HepG2 (cell line): Measurements from ENCODE around the gene BEST2. TPM values are rescaled to one million over a fixed set of nuclear protein-coding genes. Genes with fewer than 3 reads are reported as not detected.

Experiments
- ATAC-seq: fragments of 200-7000 bp; cut with Tn5 transposase; 3 replicates; pipeline ENCODE4 v1.9.1; 2020; ENCODE audit warnings: mild to moderate bottlenecking, moderate library complexity
- BruUV-seq: library from RNA; stranded (reverse); fragments of 400-500 nt; replicated peaks from 2 replicates; lab custom pipeline; 2021; lab: Mats Ljungman, UMichigan
- CTCF ChIA-PET: fragments of 300-600 bp; formaldehyde crosslinking; extraction: SDS; loops from one replicate; lab custom pipeline; 2021; ENCODE audit warnings: low total read pairs, inconsistent platforms, low intra/inter-chr PET ratio; lab: Yijun Ruan, JAX
- POLR2A ChIA-PET: fragments of 350-600 bp; sonication (Branson Sonifier 250); formaldehyde crosslinking; loops from one replicate; lab custom pipeline; 2020; ENCODE audit warnings: antibody characterized with exemption, inconsistent platforms; lab: Yijun Ruan, JAX
- DNase-seq: peaks from one replicate; pipeline ENCODE4 v3.0.0-alpha.2; 2015; ENCODE audit warnings: low spot score
- FAIRE-seq: peaks from 3 replicates; lab custom pipeline; 2011; peaks lifted over from hg19 to GRCh38; lab: Jason Lieb, UNC
- H2AFZ ChIP-seq: one replicate; pipeline ENCODE4 v1.6.1; 2011; ENCODE audit warnings: low read length, inconsistent platforms
- H3K27ac ChIP-seq: fragments of 300-600 bp; 3 replicates; pipeline ENCODE4 v1.8.0; 2011; ENCODE audit warnings: mixed run types, mild to moderate bottlenecking, mixed read lengths, low read length, inconsistent platforms; ENCODE audit not compliant: insufficient read depth; ENCODE audit errors: extremely low read length
- H3K27me3 ChIP-seq, 2 experiments: fragments of 200-600 bp in 1 of 2; 2 replicates in 1 of 2; 3 replicates in 1 of 2; pipeline versions ENCODE4 v1.6.0 to v1.8.0; 2011; ENCODE audit warnings: low read length in 2 of 2, mild to moderate bottlenecking in 2 of 2, moderate library complexity in 2 of 2, inconsistent platforms in 1 of 2; ENCODE audit not compliant: insufficient read depth in 2 of 2, control insufficient read depth in 1 of 2
- H3K36me3 ChIP-seq, 2 experiments: fragments of 200-600 bp in 1 of 2; replicated peaks in 1 of 2; 2 replicates in 1 of 2; 3 replicates in 1 of 2; pipeline versions ENCODE4 v1.5.1 to v1.8.0; 2011; ENCODE audit warnings: low read length in 2 of 2, inconsistent platforms in 1 of 2; ENCODE audit not compliant: insufficient read depth in 2 of 2, control insufficient read depth in 1 of 2
- H3K4me1 ChIP-seq: 2 replicates; pipeline ENCODE4 v1.5.1; 2012; ENCODE audit warnings: low read length, inconsistent platforms; ENCODE audit not compliant: insufficient read depth
- H3K4me2 ChIP-seq: 2 replicates; pipeline ENCODE4 v1.6.0; 2011; ENCODE audit warnings: low read depth, low read length, inconsistent platforms
- H3K4me3 ChIP-seq, 3 experiments: fragments of 200-600 bp in 1 of 3; sonication (generic), shearing (Covaris generic) in 1 of 3; replicated peaks in 1 of 3; 2 replicates each; pipeline ENCODE4 v1.5.1; 2011 to 2016; ENCODE audit warnings: low read length in 3 of 3, inconsistent platforms in 2 of 3, low read depth in 2 of 3, mild to moderate bottlenecking in 2 of 3, control low read depth in 1 of 3, mixed read lengths in 1 of 3; ENCODE audit not compliant: insufficient read depth in 1 of 3
- H3K79me2 ChIP-seq: one replicate; pipeline ENCODE4 v1.6.1; 2011; ENCODE audit warnings: low read length, inconsistent platforms; ENCODE audit not compliant: insufficient read depth
- H3K9ac ChIP-seq: 2 replicates; pipeline ENCODE4 v1.6.0; 2011; ENCODE audit warnings: mild to moderate bottlenecking, low read depth, low read length, inconsistent platforms; ENCODE audit not compliant: insufficient read depth
- H3K9me3 ChIP-seq: 2 replicates; pipeline ENCODE4 v1.5.1; 2012; ENCODE audit warnings: mild to moderate bottlenecking, low read length
- H4K20me1 ChIP-seq: 2 replicates; pipeline ENCODE4 v1.6.0; 2011; ENCODE audit warnings: inconsistent platforms, mild to moderate bottlenecking, low read length, moderate library complexity; ENCODE audit not compliant: insufficient read depth
- ARNT2 ChIP-seq: sonication (generic); formaldehyde crosslinking; IDR thresholded peaks from 2 replicates; pipeline ENCODE4 v1.8.0; 2022; ENCODE audit warnings: mild to moderate bottlenecking, low read depth, missing genetic modification reagents, moderate library complexity
- EEA1 ChIP-seq: sonication (generic); formaldehyde crosslinking; IDR thresholded peaks from 2 replicates; pipeline ENCODE4 v1.5.1; 2020; ENCODE audit warnings: mild to moderate bottlenecking, missing genetic modification reagents, borderline replicate concordance
- HHEX ChIP-seq: IDR thresholded peaks from 2 replicates; pipeline ENCODE4 v1.6.1; 2016; ENCODE audit warnings: control low read depth
- HNRNPL ChIP-seq: fragments of 200-400 bp; formaldehyde crosslinking; IDR thresholded peaks from 2 replicates; pipeline ENCODE4 v1.6.1; 2017; ENCODE audit warnings: mild to moderate bottlenecking, low read depth, low read length
- KLF15 ChIP-seq: sonication (generic); formaldehyde crosslinking; IDR thresholded peaks from 2 replicates; pipeline ENCODE4 v1.8.1; 2023; ENCODE audit warnings: borderline replicate concordance, mild to moderate bottlenecking, inconsistent platforms, missing genetic modification reagents, mixed read lengths
- KMT2B ChIP-seq: IDR thresholded peaks from 2 replicates; pipeline ENCODE4 v1.6.1; 2016; ENCODE audit warnings: missing genetic modification reagents, missing compliant biosample characterization
- MED8 ChIP-seq: sonication (generic); formaldehyde crosslinking; IDR thresholded peaks from 2 replicates; pipeline ENCODE4 v1.8.1; 2023; ENCODE audit warnings: mild to moderate bottlenecking, missing genetic modification reagents; ENCODE audit not compliant: insufficient replicate concordance
- MYC ChIP-seq: sonication (generic); formaldehyde crosslinking; IDR thresholded peaks from 2 replicates; pipeline ENCODE4 v1.9.0; 2021; ENCODE audit warnings: missing genetic modification reagents, borderline replicate concordance
- NAIF1 ChIP-seq: sonication (generic); formaldehyde crosslinking; IDR thresholded peaks from 2 replicates; pipeline ENCODE4 v1.5.0; 2020; ENCODE audit warnings: mild to moderate bottlenecking, missing genetic modification reagents, borderline replicate concordance
- NFE2 ChIP-seq: sonication (generic); formaldehyde crosslinking; IDR thresholded peaks from 2 replicates; pipeline ENCODE4 v1.4.0; 2020; ENCODE audit warnings: missing genetic modification reagents
- NFE2L2 ChIP-seq: fragments of 150-350 bp; IDR thresholded peaks from 2 replicates; pipeline ENCODE4 v1.6.1; 2014; ENCODE audit warnings: low read length
- NFYB ChIP-seq: sonication (generic); formaldehyde crosslinking; IDR thresholded peaks from 2 replicates; pipeline ENCODE4 v1.4.0; 2020; ENCODE audit warnings: missing genetic modification reagents
- SALL2 ChIP-seq: sonication (generic); formaldehyde crosslinking; IDR thresholded peaks from 2 replicates; pipeline ENCODE4 v1.8.1; 2023; ENCODE audit warnings: mild to moderate bottlenecking, missing genetic modification reagents, inconsistent platforms
- SP2 ChIP-seq: sonication (generic); formaldehyde crosslinking; IDR thresholded peaks from 2 replicates; pipeline ENCODE4 v1.5.1; 2020; ENCODE audit warnings: mild to moderate bottlenecking, missing genetic modification reagents
- SYNCRIP ChIP-seq: fragments of 200-400 bp; formaldehyde crosslinking; IDR thresholded peaks from 2 replicates; pipeline ENCODE4 v1.6.1; 2018; ENCODE audit warnings: mild to moderate bottlenecking, low read depth, low read length; ENCODE audit not compliant: insufficient read depth
- ZBTB21 ChIP-seq: sonication (generic); formaldehyde crosslinking; IDR thresholded peaks from 2 replicates; pipeline ENCODE4 v1.4.0; 2020; ENCODE audit warnings: missing genetic modification reagents
- ZBTB38 ChIP-seq: sonication (generic); formaldehyde crosslinking; IDR thresholded peaks from 2 replicates; pipeline ENCODE4 v1.5.1; 2020; ENCODE audit warnings: mild to moderate bottlenecking, missing genetic modification reagents
- ZBTB49 ChIP-seq: sonication (generic); formaldehyde crosslinking; IDR thresholded peaks from 2 replicates; pipeline ENCODE4 v1.4.0; 2020; ENCODE audit warnings: missing genetic modification reagents, borderline replicate concordance
- ZFP36L2 ChIP-seq: sonication (generic); formaldehyde crosslinking; IDR thresholded peaks from 2 replicates; pipeline ENCODE4 v1.4.0; 2020; ENCODE audit warnings: missing genetic modification reagents
- ZFP90 ChIP-seq: sonication (generic); formaldehyde crosslinking; IDR thresholded peaks from 2 replicates; pipeline ENCODE4 v1.8.0; 2022; ENCODE audit warnings: missing genetic modification reagents, mild to moderate bottlenecking, inconsistent platforms, borderline replicate concordance
- ZNF335 ChIP-seq: sonication (generic); formaldehyde crosslinking; IDR thresholded peaks from 2 replicates; pipeline ENCODE4 v1.4.0; 2020; ENCODE audit warnings: missing genetic modification reagents
- ZNF414 ChIP-seq: sonication (generic); formaldehyde crosslinking; IDR thresholded peaks from 2 replicates; pipeline ENCODE4 v1.5.0; 2020; ENCODE audit warnings: missing genetic modification reagents
- ZNF552 ChIP-seq: sonication (generic); formaldehyde crosslinking; IDR thresholded peaks from 2 replicates; pipeline ENCODE4 v1.9.0; 2022; ENCODE audit warnings: missing genetic modification reagents, mild to moderate bottlenecking, borderline replicate concordance
- ZNF768 ChIP-seq: sonication (generic); formaldehyde crosslinking; IDR thresholded peaks from 2 replicates; pipeline ENCODE4 v1.4.0; 2020; ENCODE audit warnings: missing genetic modification reagents
- ZSCAN12 ChIP-seq: sonication (generic); formaldehyde crosslinking; IDR thresholded peaks from 2 replicates; pipeline ENCODE4 v1.9.0; 2021; ENCODE audit warnings: mild to moderate bottlenecking, missing genetic modification reagents
- WGBS: methylation state at CpG from one replicate; pipeline ENCODE4 v1.1.6; 2017; ENCODE audit warnings: low lambda C conversion rate; 5-methylcytosine and 5-hydroxymethylcytosine counted together
- in situ Hi-C: cut with HindIII; loops from 2 replicates; pipeline ENCODE4 v1.10.0; 2017; ENCODE audit warnings: low pct_unique_long_range_greater_than_20kb; ENCODE audit not compliant: extremely low pct_ligation_motif_present
- intact Hi-C: fragments of 100-400 bp; cut with micrococcal nuclease; formaldehyde crosslinking; loops from one replicate; pipeline ENCODE4 v1.10.0; 2022; ENCODE audit not compliant: unreplicated experiment
- polyA plus RNA-seq, 8 experiments: library from polyadenylated mRNA; depleted of rRNA in 3 of 8; stranded (reverse) in 7 of 8; unstranded in 1 of 8; fragments of >200 nt; fragmentation: Illumina TruSeq in 4 of 8; extraction: Trizol in 4 of 8; gene quantifications; 2 replicates each; pipeline versions ENCODE4 v1.2.1 to v1.2.3, GENCODE V29; 2011 to 2016; ENCODE audit warnings: low read depth in 4 of 8, missing spikeins in 1 of 8, mixed read lengths in 1 of 8; ENCODE audit not compliant: insufficient read depth in 1 of 8
- total RNA-seq, 5 experiments: library from RNA; depleted of rRNA; stranded (reverse); fragments of >200 nt; fragmentation: Illumina TruSeq; extraction: Trizol; gene quantifications; 2 replicates each; pipeline ENCODE4 v1.2.3, GENCODE V29; 2016; ENCODE audit warnings: low read depth in 1 of 5

The BEST2 gene
- total and polyA plus RNA-seq, 2 of the 13 experiments (the other 11 are each of a cell fraction or from before 2014, with no cell fraction given): not detected

GRCh38 chr19:12788682-12789097, 37.1 kb downstream of the BEST2 start:
- Histone ChIP-seq H3K4me1 (peaks cover 66% of the 10 kb centered on the region), H3K9ac (peak overlapping the region; percentile 89), H3K4me2 (peak overlapping the region; percentile 99), H4K20me1 (no peaks in the 10 kb centered on the region), H3K27me3 (no peaks in the 10 kb centered on the region; a peak in 2 of 5 replicates), H2AFZ (no peak overlapping the region), H3K9me3 (no peaks in the 10 kb centered on the region), H3K36me3 (no peaks in the 10 kb centered on the region), H3K79me2 (peaks cover 8% of the 10 kb centered on the region), H3K27ac (peak overlapping the region; percentile 59), H3K4me3 (peak overlapping the region; percentile 39 to 87 (median 47))
- ChIA-PET CTCF (interaction anchor here (1.4 kb wide), 1 partner anchor 10 kb away, joined by 4 read pairs; no protein-coding TSS in a partner anchor), POLR2A (interaction anchor here (1.4 to 1.9 kb wide), 3 partner anchors 11 to 65 kb away, joined by 4 to 21 read pairs (median 8); partner anchors contain the start of genes GET3 and TNPO2)
- BruUV-seq: TSS peak; percentile 52
- DNase-seq (peak; percentile 41), ATAC-seq (no peak), FAIRE-seq (no peak)
- 2% methylated on average over 11 of the region's 12 CpGs for WGBS
- intact Hi-C loops: no loop called here
- in situ Hi-C loops: no loop called here
- TF ChIP-seq KMT2B (CRISPR knock-in tag) (no peak), NFE2 (CRISPR knock-in tag) (no peak), NFE2L2 (no peak), ZBTB49 (CRISPR knock-in tag) (no peak), ZBTB21 (CRISPR knock-in tag) (no peak), EEA1 (no peak), ARNT2 (CRISPR knock-in tag) (no peak), ZNF552 (CRISPR knock-in tag) (no peak), MED8 (CRISPR knock-in tag) (no peak), ZSCAN12 (CRISPR knock-in tag) (no peak), KLF15 (CRISPR knock-in tag) (no peak), NFYB (CRISPR knock-in tag) (no peak), NAIF1 (CRISPR knock-in tag) (0 out of 2 replicates have a peak, but pooled peaks have one; percentile 33), SYNCRIP (no peak), ZNF768 (CRISPR knock-in tag) (no peak; the same call in 1 of the 2 replicates), ZFP90 (CRISPR knock-in tag) (no peak), ZNF335 (CRISPR knock-in tag) (no peak), ZBTB38 (CRISPR knock-in tag) (no peak), ZFP36L2 (CRISPR knock-in tag) (no peak), MYC (CRISPR knock-in tag) (no peak), HHEX (CRISPR knock-in tag) (no peak), ZNF414 (CRISPR knock-in tag) (0 out of 2 replicates have a peak, but pooled peaks have one; percentile 44), SP2 (CRISPR knock-in tag) (no peak), SALL2 (no peak), HNRNPL (peak; percentile 97)
